HG02840 (cell line): Measurements from ENCODE around the gene ERBB4.
A peak's percentile ranks its signal among the peaks of the same experiment; 100 is the strongest.
"Not testable (repeated sequence)": the region's sequence is repeated elsewhere in the genome, so short reads cannot be mapped to it uniquely, and the experiment has no call there.

ENCODE experiments used
- ATAC-seq: cut with Tn5 transposase; IDR thresholded peaks from one replicate; pipeline ENCODE4 v1.9.1; 2021; ENCODE audit warnings: mild to moderate bottlenecking, moderate library complexity, moderate number of reproducible peaks; ENCODE audit not compliant: unreplicated experiment, low FRiP score

Gene ERBB4

DNA sequence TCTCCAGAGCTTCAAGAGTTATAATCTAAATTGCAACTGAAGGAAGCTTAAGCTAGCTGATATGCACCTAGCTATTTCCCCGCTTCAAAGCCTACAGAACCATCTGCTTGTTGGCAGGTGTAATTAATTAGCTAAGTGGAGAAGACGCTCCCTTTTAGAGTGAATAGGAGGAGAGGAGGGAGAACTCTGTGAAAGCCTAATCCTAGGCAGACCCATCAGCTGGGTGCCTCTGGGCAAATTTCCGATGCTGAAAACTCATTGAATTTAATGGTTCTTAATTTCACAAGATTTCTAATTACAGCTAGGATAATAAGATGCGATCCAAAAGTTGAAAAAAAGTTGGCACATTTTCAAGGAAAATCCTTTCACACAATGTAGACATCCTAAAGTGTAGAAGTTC, 735.9 kb downstream of the ERBB4 start:
- ATAC-seq: no peak

DNA sequence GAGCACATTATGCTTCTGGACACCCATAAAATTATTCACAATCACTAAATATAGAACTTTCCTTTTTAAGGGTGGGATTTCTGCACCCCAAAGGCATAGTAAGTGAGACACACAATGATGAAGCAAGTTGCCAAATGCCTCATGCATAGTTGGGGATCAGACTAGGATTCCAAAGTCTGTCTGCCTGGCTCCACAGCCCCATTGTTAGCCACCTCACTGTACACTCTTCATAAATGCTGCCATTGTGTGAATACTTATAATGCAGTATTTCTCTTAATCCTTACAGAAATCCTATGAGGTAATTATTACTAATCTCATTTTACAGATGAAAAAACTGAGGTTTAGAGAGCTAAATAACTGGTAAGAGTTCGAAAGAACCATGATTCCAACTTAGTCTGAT, 738.6 kb downstream of the ERBB4 start:
- ATAC-seq: no peak

DNA sequence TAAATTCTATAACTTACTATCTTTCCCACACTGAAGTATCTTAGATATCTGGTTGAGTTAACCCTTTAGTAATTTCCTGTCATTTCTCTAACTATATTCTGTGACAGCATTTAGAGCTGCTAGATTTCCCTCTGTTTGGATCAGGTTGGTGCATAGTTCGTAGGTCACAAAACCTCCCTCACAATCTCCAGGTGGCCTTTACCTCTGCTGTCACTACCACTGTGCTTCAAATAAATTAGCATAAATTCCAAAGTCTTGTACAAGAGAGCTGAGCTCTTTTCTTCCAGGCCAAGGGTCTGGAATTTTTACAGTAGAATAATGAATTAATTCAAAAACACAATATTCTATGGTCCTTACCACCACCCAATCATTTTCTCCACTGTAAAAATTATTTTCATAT, 739.7 kb downstream of the ERBB4 start:
- no peak for ATAC-seq

DNA sequence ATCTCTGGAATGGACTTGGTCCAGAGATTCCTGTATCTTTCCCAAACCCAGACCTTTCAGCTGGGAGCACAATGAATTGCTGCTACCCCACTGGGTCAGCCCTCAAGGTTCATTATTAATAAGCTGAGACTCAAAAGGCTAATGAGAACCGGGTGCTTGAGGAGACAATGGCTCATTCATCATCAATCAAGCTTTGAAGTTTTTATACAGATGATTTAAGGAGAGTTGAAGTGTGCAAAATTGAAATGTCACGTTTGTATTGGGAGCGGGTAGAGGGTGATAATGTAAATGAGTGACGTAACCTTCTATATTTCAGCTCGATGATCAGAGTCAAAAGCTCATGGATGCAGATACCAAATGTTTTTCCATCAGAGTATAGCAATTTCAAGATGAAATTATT, 744.9 kb downstream of the ERBB4 start:
- no peak for ATAC-seq

DNA sequence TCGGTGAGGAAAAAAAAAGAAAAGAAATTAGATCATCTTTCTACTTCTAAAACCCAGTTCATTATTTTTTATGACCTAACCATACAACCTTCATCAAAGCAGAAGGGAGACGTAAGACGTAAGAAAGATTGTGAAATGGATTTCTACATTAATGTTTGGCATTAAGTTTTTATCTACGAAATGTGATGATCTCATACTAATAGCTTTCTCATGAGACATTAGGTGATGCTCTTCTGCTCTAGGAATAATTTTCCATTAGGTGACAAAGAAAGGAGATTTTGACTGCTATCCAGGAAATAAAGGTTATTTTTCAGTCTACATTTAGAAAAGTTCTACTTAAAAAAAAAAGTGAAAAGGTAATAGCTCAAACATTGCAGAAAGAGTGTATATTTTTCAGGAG, 748.6 kb downstream of the ERBB4 start:
- no peak for ATAC-seq

DNA sequence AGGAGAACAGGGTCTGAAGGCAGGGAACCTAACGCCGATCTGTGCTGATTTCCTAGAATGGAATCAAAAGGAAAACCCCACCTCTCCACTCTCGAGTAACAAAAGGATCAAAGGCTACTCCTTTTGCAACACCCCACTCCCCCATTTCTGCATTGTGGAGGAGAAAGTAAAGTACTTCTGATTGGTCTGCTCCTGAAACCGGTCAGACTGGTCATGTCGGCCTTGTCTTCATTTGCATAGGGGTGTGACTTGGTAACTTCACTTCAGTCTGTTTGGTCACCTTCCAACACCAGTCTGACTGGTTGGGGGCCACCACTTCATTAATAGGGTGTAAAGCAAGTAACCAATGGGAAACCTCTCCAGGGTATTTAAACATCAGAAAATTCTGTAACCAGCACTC, 771.9 kb downstream of the ERBB4 start:
- no peak for ATAC-seq

DNA sequence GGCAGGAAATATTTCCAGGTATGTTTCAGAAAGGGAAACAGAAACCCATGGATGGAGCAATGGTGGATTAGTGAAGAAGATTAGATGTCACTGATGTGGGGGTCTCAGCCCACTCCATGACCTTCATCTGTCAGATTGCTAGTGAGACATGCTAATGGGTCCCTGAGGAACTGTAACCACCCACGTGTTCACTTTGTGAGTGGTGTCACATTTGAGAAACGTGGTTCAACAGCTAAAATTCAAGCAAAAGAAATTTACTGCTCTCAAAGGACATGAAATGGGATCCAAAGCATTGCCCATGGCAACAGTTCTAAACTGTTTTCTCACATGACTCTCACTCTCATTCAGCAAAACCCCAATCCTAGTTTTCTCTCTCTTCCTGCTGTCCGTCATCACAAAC, 776.1 kb downstream of the ERBB4 start:
- ATAC-seq: no peak

DNA sequence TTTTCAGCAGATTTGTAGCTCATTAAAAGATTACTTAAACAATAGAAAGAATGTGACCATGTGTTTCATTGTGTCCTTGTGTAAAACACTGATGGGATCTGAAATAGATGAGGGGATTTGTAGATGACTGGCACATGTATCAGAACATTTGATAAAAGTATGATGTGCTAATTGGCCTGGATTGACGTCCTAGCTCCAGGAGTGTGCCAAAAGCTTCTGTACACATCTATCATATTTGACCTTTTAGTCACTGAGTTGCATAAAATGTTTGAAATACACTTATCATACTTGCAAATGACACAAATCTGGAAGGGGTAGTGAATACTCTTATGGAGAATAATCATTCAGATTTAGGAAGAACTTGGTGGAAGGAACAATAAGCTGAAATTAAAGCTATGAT, 778.5 kb downstream of the ERBB4 start:
- no peak for ATAC-seq

DNA sequence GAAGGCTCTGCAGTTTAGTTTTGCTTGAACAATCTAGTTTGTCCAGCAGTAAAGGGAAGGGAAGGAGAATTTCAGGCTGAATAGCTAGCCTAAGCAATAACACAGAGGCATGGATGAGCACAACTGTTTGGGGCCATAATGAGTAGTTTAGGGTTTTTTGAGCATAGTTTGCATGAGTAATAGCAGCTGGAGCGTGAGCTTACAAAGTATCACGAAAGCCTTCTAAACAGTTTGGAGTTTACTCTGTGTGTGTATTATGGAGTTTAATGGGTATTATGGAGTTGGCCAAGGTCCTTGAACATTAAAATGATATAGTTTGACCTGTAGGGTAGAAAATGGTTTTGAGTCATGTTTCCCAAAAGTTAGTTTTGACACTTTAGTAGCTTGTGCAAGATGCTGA, 782.3 kb downstream of the ERBB4 start:
- ATAC-seq: no peak

DNA sequence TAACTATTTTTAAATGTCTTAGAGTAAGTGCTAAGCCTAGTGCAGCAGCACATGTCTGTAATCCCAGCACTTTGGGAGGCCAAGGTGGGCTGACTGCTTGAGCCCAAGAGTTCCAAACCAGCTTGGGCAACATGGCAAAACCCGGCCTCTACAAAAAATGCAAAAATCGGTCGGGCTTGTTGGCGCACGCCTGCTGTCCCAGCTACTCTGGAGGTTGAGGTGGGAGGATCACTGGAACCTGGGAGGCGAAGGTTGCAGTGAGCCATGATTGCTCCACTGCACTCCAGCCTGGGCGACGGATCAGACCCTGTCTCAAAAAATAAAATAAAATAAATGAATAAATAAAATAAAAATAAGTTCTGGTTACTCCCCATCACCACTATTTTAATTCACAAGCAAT, 783.4 kb downstream of the ERBB4 start:
- no peak for ATAC-seq

DNA sequence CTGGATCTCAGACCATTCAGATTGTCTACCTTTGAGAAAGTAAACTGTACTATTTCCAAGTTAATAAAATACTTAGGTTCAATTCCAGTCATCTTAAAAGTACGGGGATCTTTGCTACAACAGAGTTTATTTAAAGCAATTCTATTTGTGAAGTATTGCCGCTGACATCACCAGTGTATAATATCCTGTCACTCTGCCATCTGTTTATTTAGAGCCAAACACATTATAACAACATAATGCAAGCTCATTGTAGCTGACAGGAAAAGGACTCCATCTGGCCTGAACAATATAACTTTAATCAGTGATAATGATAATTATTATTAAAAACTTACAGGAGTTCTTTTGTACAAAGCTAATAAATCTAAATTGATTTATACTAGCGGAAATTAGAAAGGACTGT, 786.8 kb downstream of the ERBB4 start:
- no peak for ATAC-seq

DNA sequence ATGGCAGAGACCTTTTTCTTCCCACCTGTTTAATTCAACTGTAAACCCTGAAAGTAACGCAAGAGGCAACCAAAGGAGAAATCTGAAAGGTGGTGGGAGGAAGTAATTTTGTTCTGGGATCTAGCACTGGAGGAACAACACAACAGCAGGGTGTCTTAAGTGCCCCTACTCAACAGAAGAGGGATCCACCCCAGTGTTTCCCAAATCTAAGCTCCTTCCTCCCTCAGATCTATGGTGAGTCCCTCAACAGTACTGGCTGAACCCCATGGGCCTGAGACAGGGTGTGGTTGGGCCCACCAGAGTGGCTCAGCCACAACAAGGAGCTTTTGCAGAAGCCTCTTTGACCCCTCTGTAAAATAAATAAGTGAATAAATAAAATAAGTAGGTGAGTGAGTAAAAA, 790.3 kb downstream of the ERBB4 start:
- no peak for ATAC-seq

DNA sequence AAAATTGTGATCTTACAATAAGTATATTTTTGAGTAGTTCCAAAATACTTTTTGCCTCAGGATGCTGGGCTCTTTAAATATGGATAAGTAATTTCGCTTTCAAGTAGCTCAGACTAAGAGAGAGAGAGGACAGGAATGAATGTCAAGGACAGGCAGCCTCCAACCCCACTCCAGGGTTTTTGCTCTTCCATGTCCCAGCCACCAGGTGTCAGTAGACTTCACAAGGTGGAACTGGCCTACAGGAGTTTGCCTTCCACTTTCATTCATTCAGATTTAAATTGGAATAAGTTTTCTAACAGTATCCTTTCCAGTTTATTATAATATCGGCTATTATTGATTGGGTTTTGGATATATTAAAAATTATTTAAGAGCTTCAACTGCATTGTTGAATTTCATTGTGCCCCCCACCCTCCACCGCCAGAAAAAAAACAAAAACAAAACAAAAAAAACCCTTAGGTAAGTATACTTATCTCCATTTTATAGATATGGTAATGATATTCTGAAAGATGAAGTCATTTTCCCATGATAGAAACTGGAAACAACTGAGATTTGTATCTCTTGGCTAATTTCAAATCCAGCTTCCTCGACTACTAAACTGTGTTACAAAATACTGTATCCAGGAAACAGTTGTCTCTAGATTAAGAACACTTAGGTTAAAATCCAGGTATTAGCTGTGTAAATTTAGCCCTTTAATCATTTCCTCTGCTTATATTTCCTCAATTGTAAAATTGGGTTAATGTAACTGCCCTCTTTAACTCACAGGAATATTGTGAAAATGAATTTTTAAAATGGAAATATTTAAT, 793.1 kb downstream of the ERBB4 start:
- ATAC-seq: peak; percentile 92

DNA sequence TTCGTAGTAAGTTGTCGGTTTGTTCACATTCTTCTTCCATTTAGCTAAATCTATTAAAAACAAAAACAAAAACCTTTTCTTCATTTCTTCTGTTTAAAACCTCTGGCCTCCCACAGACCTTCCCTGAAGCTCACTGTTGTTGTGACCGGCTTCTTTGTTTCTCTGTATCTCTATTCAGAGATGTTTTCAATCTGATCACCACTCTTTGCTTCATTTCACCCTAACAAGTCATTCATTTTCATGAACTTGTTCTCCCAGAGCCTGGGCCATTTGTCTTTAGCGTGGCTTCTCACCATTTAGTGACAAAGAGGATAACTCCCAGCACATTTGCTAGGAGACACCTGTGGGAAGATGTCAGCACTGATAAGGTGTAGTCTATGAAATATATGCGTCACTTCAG, 794.2 kb downstream of the ERBB4 start:
- no peak for ATAC-seq

DNA sequence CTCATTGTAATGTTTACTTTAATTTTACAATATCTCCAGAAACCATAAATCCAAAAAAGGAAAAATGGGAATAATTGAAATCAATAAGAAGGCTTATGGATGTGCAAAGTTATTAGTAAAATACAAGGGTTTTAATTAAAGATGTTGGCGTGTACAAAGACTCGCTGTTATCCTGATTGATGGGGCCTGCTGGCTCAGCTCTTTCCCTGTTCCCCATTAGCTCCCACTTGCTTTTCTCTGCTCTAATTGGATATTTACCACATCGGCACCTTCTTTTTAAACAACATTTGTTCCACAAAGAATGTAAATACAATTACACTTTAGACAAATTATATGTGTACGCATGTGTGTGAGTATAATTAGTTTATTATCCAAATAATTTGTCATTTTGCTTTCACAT, 796.6 kb downstream of the ERBB4 start:
- ATAC-seq: no peak

DNA sequence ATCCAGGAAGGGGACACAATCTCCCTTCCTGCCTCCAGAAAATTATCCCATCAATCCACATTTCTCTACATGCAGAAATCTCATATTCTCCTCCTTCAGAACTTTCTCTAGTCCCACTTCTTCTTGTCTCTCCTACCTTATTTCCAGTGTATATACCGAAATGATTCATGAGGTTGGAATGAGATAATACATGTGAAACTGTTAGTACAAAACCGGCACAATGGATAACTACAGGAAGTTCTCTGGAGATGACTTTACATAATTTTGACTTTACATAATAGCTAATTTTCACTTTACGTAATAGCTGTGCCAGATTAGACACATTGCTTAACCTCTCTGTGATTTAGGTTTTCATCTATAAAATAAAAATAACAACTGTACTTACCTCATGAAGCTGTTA, 801.3 kb downstream of the ERBB4 start:
- no peak for ATAC-seq

DNA sequence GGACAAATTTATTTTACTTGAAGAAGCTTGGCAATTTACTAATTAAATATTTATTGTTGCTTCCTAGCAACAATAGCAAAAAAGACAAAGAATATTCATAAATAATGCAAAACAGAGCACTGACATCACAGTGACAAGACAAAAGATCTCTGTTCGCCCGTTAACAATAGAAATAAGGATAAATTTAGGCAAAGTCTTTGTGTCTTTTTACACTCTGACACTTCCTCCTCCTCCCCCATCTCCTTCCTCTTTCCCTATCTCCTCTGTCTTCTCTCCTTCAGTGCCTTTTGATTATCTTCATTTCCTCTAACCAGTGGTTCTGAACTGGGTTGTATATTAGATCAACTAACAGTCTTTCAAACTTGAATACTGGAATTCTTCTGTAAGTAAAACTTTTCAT, 808.4 kb downstream of the ERBB4 start:
- ATAC-seq: no peak

DNA sequence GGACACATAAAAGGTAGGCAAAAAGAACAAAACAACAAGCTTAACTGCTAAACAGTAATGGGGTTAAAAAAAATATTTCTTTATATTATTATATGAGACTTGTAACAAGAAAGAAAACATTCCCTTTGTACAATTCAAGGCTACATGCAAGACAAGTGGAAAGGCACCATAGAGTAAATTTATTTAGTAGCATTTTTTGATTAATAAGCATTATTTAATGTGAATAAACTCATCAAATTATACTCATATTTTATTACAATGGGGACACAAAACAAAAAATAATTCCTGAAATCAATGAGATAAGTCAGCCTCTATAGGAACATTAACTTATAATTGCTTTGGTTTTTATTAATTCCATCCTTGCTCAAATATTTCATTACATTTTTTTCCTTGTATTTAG, 809.2 kb downstream of the ERBB4 start:
- ATAC-seq: no peak

DNA sequence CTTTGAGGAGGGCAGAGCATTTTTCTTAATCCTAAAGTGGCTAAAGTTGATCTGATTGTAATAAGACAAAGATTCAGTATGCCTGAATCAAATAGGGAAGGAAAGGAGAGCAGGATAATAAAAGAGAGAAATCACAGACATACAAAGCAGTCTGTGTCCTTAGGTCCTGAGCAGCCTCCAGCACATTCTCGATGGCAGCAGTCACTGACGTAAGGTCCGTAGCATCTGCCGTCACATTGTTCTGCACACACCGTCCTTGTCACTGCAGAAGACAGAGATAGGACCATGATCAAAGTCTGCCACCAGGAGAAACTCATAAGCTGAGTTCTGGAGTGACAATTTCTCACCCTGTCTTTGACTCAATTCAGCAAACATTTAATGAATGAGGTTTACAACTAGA, 813.7 kb downstream of the ERBB4 start:
- ATAC-seq: no peak

DNA sequence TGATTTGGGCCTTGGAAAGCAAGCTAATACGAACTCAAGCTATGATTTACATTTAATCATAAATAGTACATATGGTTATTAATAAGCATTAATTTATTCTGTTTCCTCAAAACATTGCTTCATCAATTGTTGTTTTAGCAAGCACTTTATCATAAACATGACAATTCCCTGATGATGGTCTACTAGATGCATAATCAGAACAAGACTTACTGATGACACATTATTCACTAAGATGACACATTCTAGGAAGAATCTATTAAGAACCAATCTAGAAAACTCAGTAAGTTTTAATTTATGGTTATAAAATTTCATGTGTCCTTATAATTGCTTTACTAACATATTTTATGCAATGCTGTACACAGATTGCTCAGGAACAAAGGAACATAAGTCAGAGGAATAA, 815.2 kb downstream of the ERBB4 start:
- no peak for ATAC-seq

DNA sequence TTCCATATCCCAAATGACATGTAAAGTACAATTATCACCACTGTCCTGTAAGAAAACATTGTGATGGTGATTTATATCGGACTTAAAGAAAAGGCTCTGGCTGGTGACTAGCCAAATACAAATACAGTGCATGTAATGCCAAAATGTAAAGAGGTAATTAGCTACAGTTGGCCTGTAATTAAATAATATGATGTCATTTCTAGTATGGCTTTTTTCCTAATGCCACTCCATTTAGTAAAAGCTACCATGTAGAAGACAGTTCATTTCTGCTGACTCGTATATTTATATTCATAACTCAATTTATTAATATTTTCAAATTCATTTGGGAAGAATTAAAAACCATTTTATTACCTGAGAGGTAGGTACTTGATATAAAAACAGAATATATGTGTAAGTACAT, 815.7 kb downstream of the ERBB4 start:
- ATAC-seq: no peak

DNA sequence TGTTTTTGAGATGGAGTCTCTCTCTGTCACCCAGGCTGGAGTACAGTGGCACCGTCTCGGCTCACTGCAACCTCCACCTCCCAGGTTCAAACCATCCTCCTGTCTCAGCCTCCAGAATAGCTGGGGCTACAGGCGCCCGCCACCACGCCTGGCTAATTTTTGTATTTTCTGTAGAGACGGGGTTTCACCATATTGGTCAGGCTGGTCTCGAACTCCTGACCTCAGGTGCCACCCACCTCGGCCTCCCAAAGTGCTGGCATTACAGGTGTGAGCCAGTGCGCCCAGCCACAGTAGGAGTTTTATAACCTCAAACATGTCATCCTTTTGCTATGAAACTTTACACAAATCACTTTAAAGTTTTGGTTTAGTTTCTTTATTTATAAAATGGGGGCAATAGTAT, 816.7 kb downstream of the ERBB4 start:
- not testable (repeated sequence) for ATAC-seq

DNA sequence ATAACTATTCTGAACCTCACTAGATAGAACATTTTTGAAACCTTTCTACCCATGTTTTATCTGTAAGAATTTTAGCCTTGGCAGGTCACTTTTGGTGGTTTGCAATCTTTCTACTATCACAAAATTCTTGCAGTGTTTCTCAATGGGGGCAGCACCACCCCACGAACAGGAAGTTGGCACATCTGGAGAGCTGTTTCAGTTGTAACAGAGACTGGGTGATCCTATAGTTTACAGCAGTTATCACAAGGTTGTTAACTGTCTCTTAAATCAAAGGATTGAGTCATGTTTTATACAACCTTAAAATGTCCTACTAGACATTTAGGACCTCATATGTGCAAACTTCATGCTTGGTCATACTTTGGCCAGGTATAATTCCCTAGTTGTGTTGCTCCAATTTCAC, 829.2 kb downstream of the ERBB4 start:
- no peak for ATAC-seq
